Skeletal muscle satellite cell (primary cell): Measurements from ENCODE around the gene ZNF888. TPM values are rescaled to one million over a fixed set of nuclear protein-coding genes. Genes with fewer than 3 reads are reported as not detected.

Experiments used
- H3K27me3 ChIP-seq: 2 replicates; pipeline ENCODE4 v1.7.0; 2013; ENCODE audit warnings: low read length; ENCODE audit not compliant: control insufficient read depth, insufficient read depth
- H3K36me3 ChIP-seq: 2 replicates; pipeline ENCODE4 v1.7.0; 2013; ENCODE audit warnings: mild to moderate bottlenecking, control low read depth, low read length; ENCODE audit not compliant: insufficient read depth
- H3K4me1 ChIP-seq: 2 replicates; pipeline ENCODE4 v1.7.0; 2013; ENCODE audit warnings: low read length; ENCODE audit not compliant: control insufficient read depth, insufficient read depth
- H3K4me2 ChIP-seq: 2 replicates; pipeline ENCODE4 v1.7.0; 2013; ENCODE audit warnings: mild to moderate bottlenecking, low read length
- H3K4me3 ChIP-seq: 2 replicates; pipeline ENCODE4 v1.7.0; 2013; ENCODE audit warnings: low read length
- H3K9ac ChIP-seq: 2 replicates; pipeline ENCODE4 v1.7.0; 2013; ENCODE audit warnings: mild to moderate bottlenecking, low read depth, low read length, moderate library complexity
- H3K9me3 ChIP-seq: replicated peaks from 2 replicates; pipeline ENCODE4 v1.7.0; 2013; ENCODE audit warnings: mild to moderate bottlenecking, control low read depth, low read length
- total RNA-seq: library from RNA; depleted of rRNA; stranded (reverse); fragments of >200 nt; gene quantifications from 2 replicates; pipeline ENCODE4 v1.2.3, GENCODE V29; 2012; rRNA removed

Gene ZNF888
- 3.1 and 3.5 TPM in 2 replicates for total RNA-seq

- peak within 1 kb of the TSS; percentile 97 for H3K4me2 ChIP-seq
- H3K4me1 ChIP-seq: peaks cover 9% of the 10 kb centered on the region
These were observed at the start of gene ZNF888 for GRCh38 chr19:52922841-52923777. TSS of gene ZNF888 (minus strand) at chr19:52923428. CDS start at chr19:52917873, 5,555 bp downstream.

GRCh38 chr19:52967772-52968171, 44.5 kb upstream of the ZNF888 start:
- Histone ChIP-seq H3K4me3 (no peak overlapping the region), H3K27me3 (no peaks in the 10 kb centered on the region), H3K9ac (no peak overlapping the region), H3K9me3 (no peaks in the 10 kb centered on the region), H3K4me2 (no peak overlapping the region), H3K4me1 (peaks cover 4% of the 10 kb centered on the region), H3K36me3 (no peaks in the 10 kb centered on the region)

More at GRCh38 chr19:52922841-52923777, at the start of gene ZNF888:
- Histone ChIP-seq H3K9me3 (no peaks in the 10 kb centered on the region), H3K4me3 (peak within 1 kb of the TSS; percentile 96), H3K27me3 (no peaks in the 10 kb centered on the region), H3K36me3 (peaks cover 3% of the 10 kb centered on the region), H3K9ac (peak within 1 kb of the TSS; percentile 94)

- Histone ChIP-seq H3K27me3 (no peaks in the 10 kb centered on the region), H3K4me2 (peak overlapping the region; percentile 84), H3K9me3 (no peaks in the 10 kb centered on the region), H3K36me3 (peaks cover 11% of the 10 kb centered on the region), H3K9ac (peak overlapping the region; percentile 73), H3K4me1 (peaks cover 7% of the 10 kb centered on the region), H3K4me3 (peak overlapping the region; percentile 98)
These were observed 40.0 kb upstream of the ZNF888 start for GRCh38 chr19:52963247-52963618.

- H3K4me1 ChIP-seq: peaks cover 7% of the 10 kb centered on the region
- H3K4me2 ChIP-seq: peak within 1 kb of the TSS; percentile 84
- H3K27me3 ChIP-seq: no peaks in the 10 kb centered on the region
- H3K36me3 ChIP-seq: peaks cover 15% of the 10 kb centered on the region
- peak within 1 kb of the TSS; percentile 89 for H3K9ac ChIP-seq
- peak within 1 kb of the TSS; percentile 98 for H3K4me3 ChIP-seq
- no peaks in the 10 kb centered on the region for H3K9me3 ChIP-seq
These were observed 39.4 kb upstream of the ZNF888 start, which contains the start of gene ZNF816 for GRCh38 chr19:52962394-52963246. TSS of gene ZNF816 (minus strand) at chr19:52962881. CDS start at chr19:52956089, 6,792 bp downstream.

GRCh38 chr19:52961981-52962380, 38.8 kb upstream of the ZNF888 start:
- Histone ChIP-seq H3K36me3 (peaks cover 19% of the 10 kb centered on the region), H3K27me3 (no peaks in the 10 kb centered on the region), H3K9ac (peak overlapping the region; percentile 89), H3K9me3 (no peaks in the 10 kb centered on the region), H3K4me1 (peaks cover 7% of the 10 kb centered on the region), H3K4me2 (peak overlapping the region; percentile 84), H3K4me3 (peak overlapping the region; percentile 98)

- no peaks in the 10 kb centered on the region for H3K27me3 ChIP-seq
- peaks cover 7% of the 10 kb centered on the region for H3K4me1 ChIP-seq
- H3K36me3 ChIP-seq: peaks cover 37% of the 10 kb centered on the region
- H3K4me2 ChIP-seq: no peak overlapping the region
- H3K4me3 ChIP-seq: no peak overlapping the region
- peaks cover 3% of the 10 kb centered on the region for H3K9me3 ChIP-seq
- no peak overlapping the region for H3K9ac ChIP-seq
These were observed 36.5 kb upstream of the ZNF888 start for GRCh38 chr19:52959613-52960295.

GRCh38 chr19:52957591-52957990, 34.4 kb upstream of the ZNF888 start:
- Histone ChIP-seq H3K4me1 (peaks cover 3% of the 10 kb centered on the region), H3K4me2 (no peak overlapping the region), H3K4me3 (no peak overlapping the region), H3K9ac (no peak overlapping the region), H3K27me3 (no peaks in the 10 kb centered on the region), H3K9me3 (peaks cover 12% of the 10 kb centered on the region), H3K36me3 (peaks cover 54% of the 10 kb centered on the region)

GRCh38 chr19:52956917-52957316, 33.7 kb upstream of the ZNF888 start:
- Histone ChIP-seq H3K4me2 (no peak overlapping the region), H3K9me3 (peaks cover 19% of the 10 kb centered on the region), H3K36me3 (peaks cover 61% of the 10 kb centered on the region), H3K4me3 (no peak overlapping the region), H3K4me1 (peaks cover 3% of the 10 kb centered on the region), H3K27me3 (no peaks in the 10 kb centered on the region), H3K9ac (no peak overlapping the region)

- no peak overlapping the region for H3K9ac ChIP-seq
- H3K4me3 ChIP-seq: no peak overlapping the region
- no peak overlapping the region for H3K4me2 ChIP-seq
- peaks cover 48% of the 10 kb centered on the region for H3K36me3 ChIP-seq
- no peaks in the 10 kb centered on the region for H3K27me3 ChIP-seq
- H3K9me3 ChIP-seq: peaks cover 56% of the 10 kb centered on the region
- H3K4me1 ChIP-seq: no peaks in the 10 kb centered on the region
These were observed 26.2 kb upstream of the ZNF888 start for GRCh38 chr19:52949422-52949821.

GRCh38 chr19:52948025-52948770, 25.0 kb upstream of the ZNF888 start:
- H3K27me3 ChIP-seq: no peaks in the 10 kb centered on the region
- no peak overlapping the region for H3K4me3 ChIP-seq
- no peaks in the 10 kb centered on the region for H3K4me1 ChIP-seq
- no peak overlapping the region for H3K9ac ChIP-seq
- H3K4me2 ChIP-seq: no peak overlapping the region
- H3K9me3 ChIP-seq: peaks cover 52% of the 10 kb centered on the region
- peaks cover 39% of the 10 kb centered on the region for H3K36me3 ChIP-seq
